GM18505 (cell line): Measurements from ENCODE around the gene NPR2.
A peak's percentile ranks its signal among the peaks of the same experiment; 100 is the strongest.

Source experiments
- ATAC-seq: cut with Tn5 transposase; IDR thresholded peaks from one replicate; pipeline ENCODE4 v1.9.1; 2021; ENCODE audit not compliant: unreplicated experiment
- POLR2A ChIP-seq: IDR thresholded peaks from 4 replicates; pipeline ENCODE4 v1.6.1; 2011; ENCODE audit warnings: borderline replicate concordance; ENCODE audit not compliant: insufficient read depth, insufficient read length; ENCODE audit errors: extremely low read depth

Gene NPR2

GRCh38 chr9:35820076-35820475 lies 28.7 kb downstream of the NPR2 start:
- TF ChIP-seq POLR2A: no peak
- ATAC-seq: no peak

- no peak for ATAC-seq
Measured at GRCh38 chr9:35822926-35823325, 31.5 kb downstream of the NPR2 start.

GRCh38 chr9:35826071-35826701 lies 34.8 kb downstream of the NPR2 start:
- ATAC-seq: peak; percentile 41
- no peak for TF ChIP-seq POLR2A

More at GRCh38 chr9:35822926-35823325, 31.5 kb downstream of the NPR2 start:
- no peak for TF ChIP-seq POLR2A

GRCh38 chr9:35827486-35827885 lies 36.1 kb downstream of the NPR2 start:
- no peak for TF ChIP-seq POLR2A

GRCh38 chr9:35828716-35829083 lies 37.3 kb downstream of the NPR2 start, which contains the start of gene FAM221B:
Gene FAM221B (minus strand): TSS chr9:35828732. CDS start chr9:35826161, 2,571 bp downstream.
- no peak for ATAC-seq
- no peak for TF ChIP-seq POLR2A

More at GRCh38 chr9:35827486-35827885, 36.1 kb downstream of the NPR2 start:
- no peak for ATAC-seq

GRCh38 chr9:35829084-35829763 lies 37.8 kb downstream of the NPR2 start, which contains the start of gene TMEM8B:
Gene TMEM8B (plus strand): TSS chr9:35829228. CDS start chr9:35829448, 220 bp downstream.
- ATAC-seq: peak; percentile 62
- peak; percentile 7 for TF ChIP-seq POLR2A

GRCh38 chr9:35829764-35830096 lies 38.3 kb downstream of the NPR2 start:
- TF ChIP-seq POLR2A: no peak
- no peak for ATAC-seq

GRCh38 chr9:35831040-35831439 lies 39.6 kb downstream of the NPR2 start:
- no peak for TF ChIP-seq POLR2A
- ATAC-seq: no peak

- TF ChIP-seq POLR2A: no peak
- ATAC-seq: no peak
Measured at GRCh38 chr9:35832814-35833213, 41.4 kb downstream of the NPR2 start.

- ATAC-seq: no peak
- no peak for TF ChIP-seq POLR2A
Measured at GRCh38 chr9:35834260-35835215, 43.1 kb downstream of the NPR2 start.

- no peak for ATAC-seq
Measured at GRCh38 chr9:35835216-35835632, 43.8 kb downstream of the NPR2 start.

GRCh38 chr9:35835766-35836165 lies 44.4 kb downstream of the NPR2 start:
- TF ChIP-seq POLR2A: no peak
- ATAC-seq: no peak

More at GRCh38 chr9:35835216-35835632, 43.8 kb downstream of the NPR2 start:
- TF ChIP-seq POLR2A: no peak

GRCh38 chr9:35836595-35836994 lies 45.2 kb downstream of the NPR2 start:
- no peak for ATAC-seq
- TF ChIP-seq POLR2A: no peak
